ENCODE measurements around the gene PDXK.

The PDXK gene

DNA sequence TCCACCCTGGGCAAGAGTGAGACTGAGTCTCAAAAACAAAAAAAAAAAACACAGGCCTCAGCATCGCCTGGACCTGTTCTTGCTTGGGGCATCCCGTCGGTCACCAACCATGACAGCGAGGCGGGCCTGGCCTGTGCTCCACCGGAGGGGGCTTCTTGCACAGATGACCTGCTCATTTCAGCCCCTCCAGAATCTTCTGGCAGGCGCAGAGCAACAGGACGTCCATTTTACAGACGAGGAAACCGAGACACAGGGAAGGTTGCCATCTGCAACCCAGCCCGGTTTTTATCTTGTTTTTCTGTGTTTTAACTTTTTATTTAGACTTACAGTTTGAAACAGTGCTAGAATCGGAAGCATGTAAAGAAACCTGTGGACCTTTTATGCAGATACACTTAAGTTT, 56.3 kb downstream of the PDXK start:
- TF ChIP-seq GATA1 (IDR thresholded peaks at IDR 0.05; ENCODE audit: low read depth, low read length) (no peak), POLR2A (IDR thresholded peaks at IDR 0.05; ENCODE audit: low read length) (no peak)
- no peak for DNase-seq

DNA sequence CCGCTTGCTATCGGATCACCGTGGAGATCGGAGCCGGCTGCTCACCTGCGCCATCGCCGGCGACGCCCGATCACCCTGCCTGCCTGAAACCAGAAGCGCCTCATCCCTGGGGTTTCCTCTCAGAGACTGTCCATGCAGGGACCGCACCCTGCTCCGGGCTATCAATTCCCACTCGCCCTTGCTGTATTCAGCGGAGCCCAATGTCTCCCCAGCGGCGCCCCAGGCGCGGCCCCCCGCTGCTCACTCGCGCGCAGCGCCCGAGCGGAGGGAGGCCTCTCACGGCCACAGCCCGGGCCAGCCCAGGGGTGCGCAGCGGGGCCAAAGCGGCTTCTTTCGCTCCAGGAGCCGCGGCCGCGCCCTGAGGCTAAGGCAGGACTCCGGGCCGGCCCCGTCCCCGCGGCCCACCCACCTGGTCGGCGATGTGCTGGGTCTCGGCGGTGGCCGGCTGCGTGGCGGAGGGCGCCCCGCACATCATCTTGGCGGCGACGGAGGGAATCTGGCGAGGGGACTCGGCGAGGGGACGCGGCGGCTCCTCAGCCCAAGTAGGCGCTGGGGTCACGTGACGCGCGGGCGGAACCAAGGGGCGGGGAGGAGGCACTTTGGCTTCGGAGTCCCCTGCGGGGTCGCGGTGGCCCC, 57.0 kb downstream of the PDXK start, which contains the start of gene CSTB:
Gene CSTB, minus strand, starts transcription at position 514 of the 636 bp plus-strand sequence. Its CDS starts 39 bp downstream, at position 475.
- TF ChIP-seq POLR2A (IDR thresholded peaks at IDR 0.05; ENCODE audit: low read length) (peak; percentile 55), GATA1 (IDR thresholded peaks at IDR 0.05; ENCODE audit: low read depth, low read length) (no peak)
- peak; percentile 87 to 91 for DNase-seq

DNA sequence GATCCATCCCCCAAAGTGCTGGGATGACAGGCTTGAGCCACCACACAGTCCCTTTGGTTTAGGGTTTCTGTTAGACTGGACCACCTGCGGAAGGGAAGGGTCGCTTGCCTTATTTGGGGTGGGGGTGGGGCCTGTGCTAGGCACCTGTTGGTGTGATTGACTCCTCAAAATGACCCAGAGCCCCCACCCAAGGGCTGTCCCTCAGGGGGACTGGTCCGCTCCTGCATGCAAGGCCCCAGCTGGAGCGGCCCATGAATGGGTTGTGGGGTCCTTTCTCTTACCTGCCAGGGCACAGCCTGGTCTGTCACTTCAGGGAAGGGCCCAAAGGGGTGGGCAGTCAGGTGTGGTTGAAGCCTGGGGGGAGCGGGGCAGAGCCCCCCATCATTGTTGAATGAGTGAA, 59.0 kb downstream of the PDXK start:
- TF ChIP-seq GATA1 (IDR thresholded peaks at IDR 0.05; ENCODE audit: low read depth, low read length) (no peak), POLR2A (IDR thresholded peaks at IDR 0.05; ENCODE audit: low read length) (no peak)
- DNase-seq, result no peak

DNA sequence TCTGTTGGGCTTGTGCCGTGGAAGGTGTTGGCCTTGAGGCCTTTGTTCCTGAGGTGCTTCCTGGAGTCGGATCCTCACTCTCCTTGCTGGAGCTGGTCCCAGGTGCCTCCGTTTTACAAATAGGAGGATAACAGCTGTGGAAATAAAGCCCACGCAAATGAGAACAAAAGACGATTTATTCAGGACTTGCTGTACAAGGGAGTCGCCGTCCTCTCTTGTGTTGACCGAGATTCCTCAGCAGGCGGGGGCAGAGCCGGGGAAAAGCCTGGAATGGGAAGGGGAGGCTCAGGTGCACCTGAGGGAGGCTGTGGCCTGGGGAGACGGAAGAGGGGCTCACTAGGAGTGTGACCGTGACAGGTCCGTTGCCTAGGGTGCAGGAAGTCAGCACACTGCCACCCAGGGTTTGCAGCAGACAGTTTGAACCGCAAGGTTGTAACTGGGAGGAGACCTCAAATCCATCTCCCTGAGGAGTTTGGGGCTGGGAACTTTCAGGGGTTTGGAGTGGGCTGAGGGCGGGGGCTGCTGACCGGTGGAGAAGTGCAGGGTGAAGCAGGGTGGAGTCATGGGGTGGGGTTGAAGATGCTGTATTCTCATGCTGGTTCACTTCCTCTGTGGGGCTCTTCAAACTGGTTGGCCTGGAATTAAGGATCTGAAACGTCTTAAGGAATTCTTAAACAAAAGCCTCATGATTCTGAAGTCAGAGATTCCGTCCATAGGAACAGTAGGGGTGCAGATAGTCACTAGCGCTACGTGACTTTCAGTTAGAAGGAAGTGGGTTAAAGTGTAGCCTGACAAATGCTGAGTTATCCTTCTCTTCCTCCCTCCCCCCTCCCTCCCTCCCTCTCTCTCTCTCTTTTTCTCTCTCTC, 59.8 kb downstream of the PDXK start:
- no peak for DNase-seq
- TF ChIP-seq POLR2A (IDR thresholded peaks at IDR 0.05; ENCODE audit: low read length) (no peak), GATA1 (IDR thresholded peaks at IDR 0.05; ENCODE audit: low read depth, low read length) (no peak)

DNA sequence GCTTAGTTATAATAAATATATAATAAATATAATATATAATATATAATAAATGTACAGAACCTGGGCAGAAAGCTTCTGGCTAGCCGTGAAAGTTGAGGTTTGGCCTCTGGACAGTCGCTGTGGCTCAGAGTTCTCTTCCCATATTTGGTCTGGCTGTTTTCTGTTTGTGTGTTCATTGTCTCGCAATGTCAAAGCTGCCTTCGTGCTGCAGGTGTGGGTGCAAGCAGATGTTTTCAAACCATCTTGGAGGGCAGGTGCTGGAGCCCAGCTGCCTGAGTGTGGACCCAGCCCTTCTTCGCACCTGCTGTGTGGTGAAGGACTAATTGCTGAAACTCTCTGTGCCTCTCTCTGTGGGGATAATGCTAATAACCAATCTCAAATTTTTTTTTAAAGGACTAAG, 60.7 kb downstream of the PDXK start:
- TF ChIP-seq GATA1 (IDR thresholded peaks at IDR 0.05; ENCODE audit: low read depth, low read length) (no peak), POLR2A (IDR thresholded peaks at IDR 0.05; ENCODE audit: low read length) (no peak)

DNA sequence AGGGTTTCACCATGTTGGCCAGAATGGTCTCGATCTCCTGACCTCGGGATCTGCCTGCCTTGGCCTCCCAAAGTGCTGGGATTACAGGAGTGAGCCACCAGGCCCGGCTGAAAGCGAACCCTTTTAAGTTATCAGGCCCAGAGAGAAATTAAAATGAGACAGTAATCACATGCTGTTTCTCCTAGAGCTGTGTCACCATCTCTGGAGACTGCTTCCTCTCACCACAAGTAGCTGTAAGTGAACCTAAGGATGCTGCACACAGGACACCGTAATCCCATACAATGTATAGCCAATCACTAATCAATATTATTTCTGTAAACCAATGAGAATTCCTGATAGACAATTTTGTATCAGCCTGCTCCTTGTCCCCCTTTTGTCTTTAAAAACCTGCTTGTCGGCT, 62.9 kb downstream of the PDXK start:
- TF ChIP-seq GATA1 (IDR thresholded peaks at IDR 0.05; ENCODE audit: low read depth, low read length) (no peak), POLR2A (IDR thresholded peaks at IDR 0.05; ENCODE audit: low read length) (no peak)
- DNase-seq, result no peak

More for the DNA sequence above, 60.7 kb downstream of the PDXK start:
- DNase-seq, result no peak

DNA sequence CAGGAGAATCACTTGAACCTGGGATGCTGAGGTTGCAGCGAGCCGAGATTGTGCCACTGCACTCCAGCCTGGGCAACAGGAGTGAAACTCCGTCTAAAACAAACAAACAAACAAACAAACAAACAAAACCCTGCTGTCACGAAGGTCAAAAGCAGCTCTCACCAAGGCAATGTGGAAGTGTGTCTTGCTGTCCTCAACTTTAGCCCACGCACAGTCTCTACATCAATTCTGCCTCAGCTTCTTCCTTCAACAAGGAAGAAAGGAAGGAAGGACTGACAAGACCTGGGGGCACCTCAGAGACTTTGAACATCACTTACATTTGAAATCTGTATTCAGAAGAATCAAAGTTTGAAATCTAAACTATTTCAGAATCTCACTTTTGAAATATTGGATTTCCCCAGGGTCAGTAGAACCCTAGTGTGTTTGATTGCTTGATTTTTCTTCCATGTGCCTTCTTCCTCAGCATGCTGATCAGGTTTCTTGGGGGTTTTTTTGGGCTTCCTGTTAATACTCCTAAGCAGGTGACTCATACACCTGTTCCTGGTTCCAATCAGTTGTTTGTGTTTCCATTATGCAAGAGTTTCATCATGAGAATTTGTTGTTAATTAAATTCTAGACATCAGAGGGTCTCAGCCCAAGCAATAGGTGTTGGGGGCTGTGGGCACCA, 63.6 kb downstream of the PDXK start:
- TF ChIP-seq GATA1 (IDR thresholded peaks at IDR 0.05; ENCODE audit: low read depth, low read length), result no peak
- no peak for TF ChIP-seq POLR2A (IDR thresholded peaks at IDR 0.05; ENCODE audit: low read length)
- no peak for DNase-seq

DNA sequence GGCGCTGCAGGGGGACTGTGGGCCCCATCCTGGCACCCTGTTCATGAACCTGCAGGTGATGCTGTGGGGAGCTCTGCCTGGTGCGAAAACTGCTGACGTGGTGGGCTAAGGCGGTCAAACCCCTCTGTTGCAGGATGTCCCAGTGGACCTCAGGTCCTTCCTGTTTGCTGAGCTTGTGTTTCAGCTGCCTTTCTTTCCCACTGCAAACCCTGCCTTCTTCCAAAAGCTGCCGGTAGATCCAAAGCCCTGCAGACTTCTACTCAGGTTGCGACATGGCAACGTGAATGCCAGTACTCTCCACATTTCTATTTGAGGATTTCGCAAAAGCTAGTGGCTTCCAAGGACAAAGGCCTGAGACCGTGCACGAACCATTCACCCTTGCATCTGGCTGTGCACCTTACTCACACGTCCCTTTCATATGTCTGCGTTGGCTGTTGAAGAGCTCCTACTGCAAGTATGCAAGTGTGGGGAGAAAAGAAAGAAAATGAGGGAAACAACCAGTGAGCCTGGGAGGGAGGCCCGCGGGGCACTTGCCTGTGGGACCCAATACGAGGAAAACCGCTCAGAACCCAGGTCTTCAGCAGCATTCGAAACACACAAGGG, 64.3 kb downstream of the PDXK start:
- TF ChIP-seq POLR2A (IDR thresholded peaks at IDR 0.05; ENCODE audit: low read length), result no peak
- no peak for TF ChIP-seq GATA1 (IDR thresholded peaks at IDR 0.05; ENCODE audit: low read depth, low read length)
- DNase-seq, result no peak

DNA sequence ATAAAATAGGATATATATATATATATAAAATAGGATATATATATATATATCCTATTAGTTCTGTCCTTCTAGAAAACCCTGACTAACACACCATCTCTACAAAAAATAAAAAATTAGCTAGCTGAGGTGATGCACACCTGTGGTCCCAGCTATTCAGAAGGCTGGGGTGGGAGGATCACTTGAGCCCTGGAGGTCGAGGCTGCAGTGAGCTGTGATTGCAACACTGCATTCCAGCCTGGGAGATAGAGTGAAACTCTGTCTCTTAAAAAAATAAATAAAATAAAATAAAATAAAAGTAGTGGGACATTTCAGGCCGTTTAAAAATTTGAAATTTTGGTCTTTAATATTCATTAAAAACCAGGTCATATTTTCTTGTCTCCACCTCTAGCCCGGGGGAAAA, 66.2 kb downstream of the PDXK start:
- TF ChIP-seq GATA1 (IDR thresholded peaks at IDR 0.05; ENCODE audit: low read depth, low read length) (no peak), POLR2A (IDR thresholded peaks at IDR 0.05; ENCODE audit: low read length) (no peak)
- no peak for DNase-seq

DNA sequence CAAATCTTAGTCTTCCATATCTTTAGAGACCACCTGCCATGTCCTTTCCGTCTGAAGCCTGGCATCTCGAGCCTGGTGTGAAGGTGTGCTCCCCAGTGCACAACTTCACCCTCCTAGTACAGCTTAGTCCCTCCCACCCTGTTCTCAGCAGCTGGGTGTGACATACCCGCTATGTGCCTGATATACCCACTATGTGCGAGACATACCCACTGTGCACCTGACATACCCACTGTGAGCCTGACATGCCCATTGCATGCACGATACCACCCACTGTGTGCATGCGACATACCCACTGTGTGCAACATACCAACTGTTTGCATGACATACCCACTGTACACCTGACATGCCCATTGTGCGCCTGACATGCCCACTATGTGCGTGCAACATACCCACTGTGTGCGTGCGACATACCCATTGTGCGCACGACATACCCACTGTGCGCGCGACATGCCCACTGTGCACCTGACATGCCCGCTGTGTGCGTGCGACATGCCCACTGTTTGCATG, 67.4 kb downstream of the PDXK start:
- DNase-seq, result peak; percentile 38 to 65
- TF ChIP-seq POLR2A (IDR thresholded peaks at IDR 0.05; ENCODE audit: low read length) (no peak), GATA1 (IDR thresholded peaks at IDR 0.05; ENCODE audit: low read depth, low read length) (no peak)

DNA sequence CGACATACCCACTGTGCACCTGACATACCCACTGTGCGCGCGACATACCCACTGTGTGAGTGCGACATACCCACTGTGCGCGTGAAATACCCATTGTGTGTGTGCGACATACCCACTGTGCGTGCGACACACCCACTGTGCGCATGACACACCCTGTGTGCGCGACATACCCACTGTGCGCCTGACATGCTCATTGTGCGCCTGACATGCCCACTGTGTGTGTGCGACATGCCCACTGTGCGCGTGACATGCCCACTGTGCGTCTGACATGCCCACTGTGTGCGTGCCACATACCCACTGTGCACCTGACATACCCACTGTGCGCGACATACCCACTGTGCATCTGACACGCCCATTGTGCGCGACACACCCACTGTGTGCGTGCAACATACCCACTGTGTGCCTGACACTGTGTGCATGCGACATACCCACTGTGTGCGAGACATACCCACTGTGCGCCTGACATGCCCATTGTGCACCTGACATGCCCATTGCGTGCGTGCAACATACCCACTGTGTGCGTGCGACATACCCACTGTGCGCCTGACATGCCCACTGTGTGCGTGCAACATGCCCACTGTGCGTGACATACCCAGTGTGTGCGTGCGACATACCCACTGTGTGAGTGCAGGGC, 68.0 kb downstream of the PDXK start:
- DNase-seq, result peak; percentile 38 to 51
- no peak for TF ChIP-seq GATA1 (IDR thresholded peaks at IDR 0.05; ENCODE audit: low read depth, low read length)
- TF ChIP-seq POLR2A (IDR thresholded peaks at IDR 0.05; ENCODE audit: low read length), result no peak

DNA sequence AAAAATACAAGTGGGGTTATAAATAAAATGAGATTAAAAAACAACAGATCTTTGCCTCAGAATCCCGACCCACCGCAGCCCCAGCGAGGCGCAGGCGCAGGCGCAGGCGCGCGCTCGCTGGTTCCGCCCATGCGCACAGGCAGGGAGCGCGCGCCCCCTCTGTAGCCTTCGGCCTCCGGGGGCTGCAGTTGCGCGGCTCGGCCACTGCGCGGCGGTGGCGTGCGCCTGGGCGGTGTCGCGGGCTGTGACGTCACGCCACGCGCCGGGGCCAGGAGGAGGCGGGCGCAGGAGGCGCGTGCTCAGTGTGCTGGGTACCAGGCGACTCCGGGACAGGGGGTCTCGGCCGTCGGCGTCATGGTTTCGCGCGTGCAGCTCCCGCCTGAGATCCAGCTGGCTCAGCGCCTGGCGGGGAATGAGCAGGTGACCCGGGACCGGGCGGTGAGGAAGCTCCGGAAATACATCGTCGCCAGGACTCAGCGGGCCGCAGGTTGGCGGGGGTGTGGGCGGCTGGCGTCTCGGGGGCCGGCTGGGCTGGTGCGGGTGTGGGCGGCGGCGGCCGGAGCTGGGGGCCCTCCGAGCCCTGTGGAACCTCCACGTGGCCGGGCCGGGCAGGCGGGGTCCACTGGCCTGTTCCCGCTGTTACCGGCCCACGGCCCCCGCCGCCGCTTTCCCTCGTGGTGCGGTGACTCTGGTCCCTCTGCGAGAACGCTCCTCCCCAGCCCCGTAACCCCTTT, 70.5 kb downstream of the PDXK start, which contains the start of gene RRP1:
Gene RRP1, plus strand, starts transcription at position 302 of the 734 bp plus-strand sequence. Its CDS starts 53 bp downstream, at position 355.
- peak; percentile 93 to 97 for DNase-seq
- no peak for TF ChIP-seq GATA1 (IDR thresholded peaks at IDR 0.05; ENCODE audit: low read depth, low read length)
- peak; percentile 77 for TF ChIP-seq POLR2A (IDR thresholded peaks at IDR 0.05; ENCODE audit: low read length)

All from erythroblast (primary cell).